Measurements from ENCODE around the gene LY6G5C.

The LY6G5C gene

DNA sequence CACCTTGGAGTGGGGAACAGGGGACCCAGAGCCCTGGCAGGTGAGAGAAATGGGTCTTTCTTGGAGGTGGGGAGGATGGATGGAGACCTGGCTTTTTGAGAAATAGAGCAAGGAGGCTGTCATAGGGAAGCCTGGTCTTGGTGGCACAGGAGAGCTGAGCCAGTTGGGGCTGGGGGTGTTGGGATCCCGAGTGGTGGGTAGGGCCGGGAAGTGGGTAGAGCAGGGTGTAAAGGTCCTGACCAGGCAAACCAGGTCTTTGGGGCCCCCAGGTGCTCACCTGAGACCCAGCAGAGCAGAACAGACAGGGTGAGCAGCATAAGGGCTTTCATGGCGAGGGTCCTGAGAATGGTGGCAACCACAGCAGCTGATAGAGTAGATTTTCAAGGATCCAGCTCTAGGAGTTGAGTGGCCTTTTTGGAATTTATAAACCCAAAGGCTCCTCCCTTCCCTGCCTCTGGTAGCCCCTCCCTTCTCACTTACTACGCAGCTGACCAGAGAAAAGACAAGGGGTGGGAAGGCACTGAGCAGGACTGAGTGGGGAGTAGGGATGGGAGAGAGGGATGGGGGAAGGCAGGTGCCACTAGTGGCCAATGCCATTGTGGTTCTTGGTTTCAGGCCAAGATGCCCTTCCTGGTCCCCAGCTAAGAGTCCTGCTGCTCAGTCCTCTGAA lies 40.6 kb upstream of the LY6G5C start, which contains the start of gene LY6G6C:
Gene LY6G6C (minus strand): TSS at position 396 of the 670 bp plus-strand sequence. CDS start 67 bp downstream, at position 329.
- Histone ChIP-seq H3K9me3 (ENCODE audit: control extremely low read depth in 1 of 5, control insufficient read depth in 4 of 5, insufficient read depth in 2 of 5, low read depth in 1 of 5, low read length in 4 of 5) (no peaks in the 10 kb centered on the region), H3K27ac (ENCODE audit: insufficient read depth in 1 of 2, low read depth in 1 of 2, low read length in 2 of 2, poor library complexity in 1 of 2, severe bottlenecking in 2 of 2) (no peak within 1 kb of the TSS), H3K4me1 (ENCODE audit: control extremely low read depth in 1 of 4, control insufficient read depth in 4 of 4, insufficient read depth in 4 of 4, low read length in 3 of 4) (peaks cover 4 to 39% (median 31%) of the 10 kb centered on the region in 4 experiments), H3K4me3 (ENCODE audit: control insufficient read depth in 1 of 7, extremely low read depth in 1 of 7, insufficient read depth in 4 of 7, low read depth in 2 of 7, low read length in 6 of 7) (no peak within 1 kb of the TSS), H3K27me3 (replicated peaks in 2 of 5; ENCODE audit: control insufficient read depth in 4 of 5, insufficient read depth in 5 of 5, low read length in 4 of 5) (no peaks in the 10 kb centered on the region), H3K36me3 (ENCODE audit: control insufficient read depth in 4 of 4, insufficient read depth in 4 of 4, low read length in 3 of 4) (peaks cover 0 to 13% (median 5%) of the 10 kb centered on the region in 4 experiments)
- WGBS (ENCODE audit: insufficient coverage), result 100% methylated on average over 1 of the region's 4 CpGs
- CTCF ChIA-PET, result interaction anchor here (1.0 to 9.4 kb wide), 6 partner anchors 8 to 92 kb away, joined by 3 to 136 read pairs (median 3); partner anchors contain the start of genes LY6G6D and MSH5
- no peak for DNase-seq
- POLR2A ChIA-PET, result interaction anchor here (0.6 kb wide), 1 partner anchor 8 kb away, joined by 3 read pairs; no protein-coding TSS in a partner anchor

DNA sequence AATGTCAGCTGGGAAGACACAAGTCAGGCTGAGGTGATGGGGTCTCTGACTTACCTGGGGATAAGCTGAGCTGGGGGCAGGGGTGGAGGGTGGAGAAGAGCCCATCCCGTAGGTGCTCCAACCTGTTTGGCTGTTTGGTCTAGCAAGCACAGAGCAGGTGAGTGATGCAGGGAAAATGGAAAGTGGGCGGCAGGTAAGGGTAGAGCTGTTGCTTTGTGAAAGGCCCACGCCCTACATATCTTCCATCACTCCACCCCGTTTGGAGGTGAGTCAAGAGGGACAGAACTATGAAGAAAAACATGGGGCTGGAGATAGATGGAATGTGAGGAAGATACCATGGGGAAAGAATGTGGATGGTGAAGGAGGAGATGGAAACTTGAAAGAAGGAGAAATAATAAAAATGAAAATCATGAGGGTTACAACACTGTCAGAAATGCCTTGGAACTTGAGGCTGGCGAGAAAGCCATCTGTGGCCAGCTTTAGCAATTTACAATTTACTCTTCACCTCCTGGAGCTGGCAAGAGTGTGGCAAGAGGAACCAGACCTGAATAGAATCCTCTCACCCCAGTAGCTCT lies 39.4 kb upstream of the LY6G5C start:
- Histone ChIP-seq H3K9me3 (ENCODE audit: control extremely low read depth in 1 of 5, control insufficient read depth in 4 of 5, insufficient read depth in 2 of 5, low read depth in 1 of 5, low read length in 4 of 5) (no peaks in the 10 kb centered on the region), H3K27ac (ENCODE audit: insufficient read depth in 1 of 2, low read depth in 1 of 2, low read length in 2 of 2, poor library complexity in 1 of 2, severe bottlenecking in 2 of 2) (no peak overlapping the region), H3K4me3 (ENCODE audit: control insufficient read depth in 1 of 7, extremely low read depth in 1 of 7, insufficient read depth in 4 of 7, low read depth in 2 of 7, low read length in 6 of 7) (no peak overlapping the region), H3K36me3 (ENCODE audit: control insufficient read depth in 4 of 4, insufficient read depth in 4 of 4, low read length in 3 of 4) (peaks cover 0 to 3% (median 1%) of the 10 kb centered on the region in 4 experiments), H3K4me1 (ENCODE audit: control extremely low read depth in 1 of 4, control insufficient read depth in 4 of 4, insufficient read depth in 4 of 4, low read length in 3 of 4) (peaks cover 0 to 30% (median 23%) of the 10 kb centered on the region in 4 experiments), H3K27me3 (replicated peaks in 2 of 5; ENCODE audit: control insufficient read depth in 4 of 5, insufficient read depth in 5 of 5, low read length in 4 of 5) (no peaks in the 10 kb centered on the region)
- ChIA-PET CTCF (interaction anchor here (0.9 to 2.4 kb wide), 4 partner anchors 9 to 110 kb away, joined by 3 to 6 read pairs (median 4); no protein-coding TSS in a partner anchor), POLR2A (no interaction called here)
- WGBS (ENCODE audit: insufficient coverage), result 100% methylated on average over 5 of the region's 5 CpGs
- no peak for DNase-seq

DNA sequence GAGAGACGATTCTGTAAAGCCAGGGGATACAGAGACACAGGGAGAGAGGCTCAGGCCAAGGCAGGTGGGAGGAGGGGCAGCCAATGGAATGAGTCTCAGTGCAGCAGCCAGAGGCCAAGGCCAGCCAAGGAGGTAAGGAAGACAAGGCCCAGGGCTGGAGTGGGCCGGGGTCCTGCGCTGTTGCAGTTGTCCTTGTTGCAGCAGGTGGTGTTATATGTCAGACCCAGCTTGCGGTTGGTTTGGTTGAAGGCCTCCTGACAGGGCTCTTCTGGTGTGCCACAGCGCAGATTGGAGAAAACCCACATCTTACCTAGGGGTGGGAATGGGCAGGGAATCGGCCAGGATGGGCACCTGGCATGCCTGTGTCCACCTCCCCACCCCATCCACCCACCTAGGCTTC lies 38.1 kb upstream of the LY6G5C start:
- POLR2A ChIA-PET, result no interaction called here
- H3K9me3 ChIP-seq (ENCODE audit: control extremely low read depth in 1 of 5, control insufficient read depth in 4 of 5, insufficient read depth in 2 of 5, low read depth in 1 of 5, low read length in 4 of 5), result no peaks in the 10 kb centered on the region
- no peak overlapping the region for H3K4me3 ChIP-seq (ENCODE audit: control insufficient read depth in 1 of 7, extremely low read depth in 1 of 7, insufficient read depth in 4 of 7, low read depth in 2 of 7, low read length in 6 of 7)
- DNase-seq, result no peak
- no peaks in the 10 kb centered on the region for H3K27me3 ChIP-seq (replicated peaks in 2 of 5; ENCODE audit: control insufficient read depth in 4 of 5, insufficient read depth in 5 of 5, low read length in 4 of 5)
- CTCF ChIA-PET, result no interaction called here
- 89% methylated on average over 4 of the region's 6 CpGs for WGBS (ENCODE audit: insufficient coverage)
- H3K27ac ChIP-seq (ENCODE audit: insufficient read depth in 1 of 2, low read depth in 1 of 2, low read length in 2 of 2, poor library complexity in 1 of 2, severe bottlenecking in 2 of 2), result no peak overlapping the region
- peaks cover 2 to 28% (median 19%) of the 10 kb centered on the region in 4 experiments for H3K4me1 ChIP-seq (ENCODE audit: control extremely low read depth in 1 of 4, control insufficient read depth in 4 of 4, insufficient read depth in 4 of 4, low read length in 3 of 4)
- no peaks in the 10 kb centered on the region for H3K36me3 ChIP-seq (ENCODE audit: control insufficient read depth in 4 of 4, insufficient read depth in 4 of 4, low read length in 3 of 4)

DNA sequence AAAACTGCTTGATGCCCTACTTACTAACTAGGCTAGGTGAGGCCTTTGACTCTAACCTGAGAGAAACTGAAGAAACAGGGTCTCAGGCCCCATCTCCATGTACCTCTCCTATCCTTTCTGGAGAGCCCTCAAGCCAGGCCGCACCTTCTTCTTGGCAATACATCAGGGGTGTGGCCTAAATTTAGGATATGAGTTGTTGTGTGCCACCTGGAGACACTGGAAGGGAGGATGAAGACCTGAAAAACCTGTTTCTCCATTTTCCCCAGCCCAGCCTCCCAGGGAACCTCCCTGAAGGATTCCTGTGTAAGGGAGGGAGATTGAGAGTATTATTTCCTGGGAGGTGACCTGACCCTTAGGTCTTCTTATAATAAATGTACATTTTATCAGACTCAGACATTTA lies 37.4 kb upstream of the LY6G5C start:
- WGBS (ENCODE audit: insufficient coverage), result no CpG with 5 or more reads among the region's 1 CpG
- Histone ChIP-seq H3K27ac (ENCODE audit: insufficient read depth in 1 of 2, low read depth in 1 of 2, low read length in 2 of 2, poor library complexity in 1 of 2, severe bottlenecking in 2 of 2) (no peak overlapping the region), H3K9me3 (ENCODE audit: control extremely low read depth in 1 of 5, control insufficient read depth in 4 of 5, insufficient read depth in 2 of 5, low read depth in 1 of 5, low read length in 4 of 5) (no peaks in the 10 kb centered on the region), H3K36me3 (ENCODE audit: control insufficient read depth in 4 of 4, insufficient read depth in 4 of 4, low read length in 3 of 4) (no peaks in the 10 kb centered on the region), H3K27me3 (replicated peaks in 2 of 5; ENCODE audit: control insufficient read depth in 4 of 5, insufficient read depth in 5 of 5, low read length in 4 of 5) (no peaks in the 10 kb centered on the region), H3K4me1 (ENCODE audit: control extremely low read depth in 1 of 4, control insufficient read depth in 4 of 4, insufficient read depth in 4 of 4, low read length in 3 of 4) (peaks cover 2 to 24% (median 17%) of the 10 kb centered on the region in 4 experiments), H3K4me3 (ENCODE audit: control insufficient read depth in 1 of 7, extremely low read depth in 1 of 7, insufficient read depth in 4 of 7, low read depth in 2 of 7, low read length in 6 of 7) (no peak overlapping the region)
- ChIA-PET POLR2A (no interaction called here), CTCF (no interaction called here)
- DNase-seq, result no peak

DNA sequence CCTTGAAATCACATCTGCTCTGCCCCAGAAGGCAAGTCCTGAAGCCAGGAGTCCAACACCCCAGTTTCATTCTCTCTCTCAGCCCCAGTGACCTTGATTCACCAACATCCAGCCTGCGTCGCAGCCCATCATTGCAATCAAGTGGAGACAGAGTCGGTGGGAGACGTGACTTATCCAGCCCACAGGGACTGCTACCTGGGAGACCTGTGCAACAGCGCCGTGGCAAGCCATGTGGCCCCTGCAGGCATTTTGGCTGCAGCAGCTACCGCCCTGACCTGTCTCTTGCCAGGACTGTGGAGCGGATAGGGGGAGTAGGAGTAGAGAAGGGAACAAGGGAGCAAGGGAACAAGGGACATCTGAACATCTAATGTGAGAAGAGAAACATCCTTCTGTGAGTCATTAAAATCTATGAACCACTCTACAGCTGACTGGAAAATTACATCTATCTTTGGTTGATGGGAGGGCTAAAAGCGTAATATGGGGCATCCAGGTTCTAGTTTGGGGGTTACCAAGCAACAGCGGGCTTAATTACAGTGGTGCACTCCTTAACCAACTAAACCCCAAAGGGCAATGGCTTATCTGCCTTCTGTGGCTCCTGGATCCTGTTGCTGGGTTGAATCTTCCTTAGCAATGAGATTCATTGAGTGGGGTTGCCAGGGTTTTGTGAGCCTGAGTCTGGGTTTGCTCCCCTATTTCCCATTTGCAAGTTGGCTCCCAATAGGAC lies 36.8 kb upstream of the LY6G5C start:
- Histone ChIP-seq H3K27me3 (replicated peaks in 2 of 5; ENCODE audit: control insufficient read depth in 4 of 5, insufficient read depth in 5 of 5, low read length in 4 of 5) (no peaks in the 10 kb centered on the region), H3K9me3 (ENCODE audit: control extremely low read depth in 1 of 5, control insufficient read depth in 4 of 5, insufficient read depth in 2 of 5, low read depth in 1 of 5, low read length in 4 of 5) (no peaks in the 10 kb centered on the region), H3K4me1 (ENCODE audit: control extremely low read depth in 1 of 4, control insufficient read depth in 4 of 4, insufficient read depth in 4 of 4, low read length in 3 of 4) (peaks cover 2 to 21% (median 14%) of the 10 kb centered on the region in 4 experiments), H3K27ac (ENCODE audit: insufficient read depth in 1 of 2, low read depth in 1 of 2, low read length in 2 of 2, poor library complexity in 1 of 2, severe bottlenecking in 2 of 2) (no peak overlapping the region), H3K36me3 (ENCODE audit: control insufficient read depth in 4 of 4, insufficient read depth in 4 of 4, low read length in 3 of 4) (no peaks in the 10 kb centered on the region), H3K4me3 (ENCODE audit: control insufficient read depth in 1 of 7, extremely low read depth in 1 of 7, insufficient read depth in 4 of 7, low read depth in 2 of 7, low read length in 6 of 7) (no peak overlapping the region)
- WGBS (ENCODE audit: insufficient coverage), result 92% methylated on average over 10 of the region's 10 CpGs
- CTCF ChIA-PET, result no interaction called here
- DNase-seq, result peak in 1 of 3 donors; percentile 21
- POLR2A ChIA-PET, result no interaction called here

DNA sequence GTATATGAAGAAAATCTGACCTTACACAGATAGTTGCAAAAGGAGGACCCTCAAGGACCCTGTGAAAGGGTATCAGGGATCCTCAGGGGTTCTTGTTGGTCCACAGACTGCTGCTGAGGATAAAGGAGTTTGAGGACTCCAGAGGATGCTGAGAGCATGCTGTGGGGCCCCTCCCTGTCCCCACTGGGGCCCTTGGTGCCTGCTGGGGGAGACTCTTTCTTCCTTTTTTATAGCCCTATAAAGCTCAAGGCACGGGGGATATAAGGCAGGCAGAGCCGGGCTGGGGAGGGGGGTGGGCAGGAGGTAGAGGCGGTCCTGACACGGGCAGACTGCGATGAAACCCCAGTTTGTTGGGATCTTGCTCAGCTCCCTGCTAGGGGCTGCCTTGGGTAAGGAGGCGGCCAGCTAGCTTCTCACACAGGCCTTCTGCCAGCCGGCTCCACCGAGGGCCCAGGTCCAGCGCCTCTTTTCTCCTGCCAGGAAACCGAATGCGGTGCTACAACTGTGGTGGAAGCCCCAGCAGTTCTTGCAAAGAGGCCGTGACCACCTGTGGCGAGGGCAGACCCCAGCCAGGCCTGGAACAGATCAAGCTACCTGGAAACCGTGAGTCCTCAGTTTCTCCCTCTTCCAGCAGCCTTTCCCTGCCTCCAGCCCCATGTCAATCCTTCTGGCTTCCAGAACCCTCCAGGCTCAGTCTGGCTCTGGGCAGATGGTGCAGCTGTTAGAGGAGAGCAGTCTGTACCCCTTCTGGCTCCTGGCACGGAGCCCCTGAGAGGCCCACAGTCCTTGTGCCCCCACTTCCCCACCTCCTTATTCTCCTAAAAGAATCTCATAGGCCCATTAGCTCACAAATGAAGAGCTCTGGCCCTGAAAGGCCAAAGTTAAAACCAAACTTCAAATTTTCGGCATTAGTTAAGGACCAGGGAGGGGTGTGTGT lies 34.4 kb upstream of the LY6G5C start, which contains the start of gene LY6G6D:
Gene LY6G6D (plus strand): TSS at position 327 of the 937 bp plus-strand sequence. CDS start 8 bp downstream, at position 335.
- H3K27ac ChIP-seq (ENCODE audit: insufficient read depth in 1 of 2, low read depth in 1 of 2, low read length in 2 of 2, poor library complexity in 1 of 2, severe bottlenecking in 2 of 2), result no peak within 1 kb of the TSS
- WGBS (ENCODE audit: insufficient coverage), result 86% methylated on average over 10 of the region's 16 CpGs
- H3K9me3 ChIP-seq (ENCODE audit: control extremely low read depth in 1 of 5, control insufficient read depth in 4 of 5, insufficient read depth in 2 of 5, low read depth in 1 of 5, low read length in 4 of 5), result no peaks in the 10 kb centered on the region
- peaks cover 5 to 45% (median 33%) of the 10 kb centered on the region in 4 experiments for H3K4me1 ChIP-seq (ENCODE audit: control extremely low read depth in 1 of 4, control insufficient read depth in 4 of 4, insufficient read depth in 4 of 4, low read length in 3 of 4)
- H3K27me3 ChIP-seq (replicated peaks in 2 of 5; ENCODE audit: control insufficient read depth in 4 of 5, insufficient read depth in 5 of 5, low read length in 4 of 5), result no peaks in the 10 kb centered on the region
- no peaks in the 10 kb centered on the region for H3K36me3 ChIP-seq (ENCODE audit: control insufficient read depth in 4 of 4, insufficient read depth in 4 of 4, low read length in 3 of 4)
- POLR2A ChIA-PET, result interaction anchor here (1.4 kb wide), 1 partner anchor 10 kb away, joined by 3 read pairs; no protein-coding TSS in a partner anchor
- H3K4me3 ChIP-seq (ENCODE audit: control insufficient read depth in 1 of 7, extremely low read depth in 1 of 7, insufficient read depth in 4 of 7, low read depth in 2 of 7, low read length in 6 of 7), result no peak within 1 kb of the TSS
- no peak for DNase-seq
- CTCF ChIA-PET, result interaction anchor here (1.0 to 7.1 kb wide), 6 partner anchors 10 to 62 kb away, joined by 3 to 136 read pairs (median 4); partner anchors contain the start of genes DDAH2, LY6G6C, MPIG6B and VWA7
